MCF 10A (cell line): ENCODE measurements around the gene DGKI. TPM values are rescaled to one million over a fixed set of nuclear protein-coding genes. Genes with fewer than 3 reads are reported as not detected.
"Not testable (repeated sequence)": the region's sequence is repeated elsewhere in the genome, so short reads cannot be mapped to it uniquely, and the experiment has no call there.

Experiments
- BruUV-seq: library from RNA; stranded (reverse); fragments of 400-500 nt; replicated peaks from 2 replicates; lab custom pipeline; 2021; lab: Mats Ljungman, UMichigan
- CTCF ChIA-PET: fragments of 300-600 bp; sonication (Branson Sonifier 250); formaldehyde crosslinking; extraction: SDS; loops from one replicate; lab custom pipeline; 2021; ENCODE audit warnings: antibody characterized with exemption, inconsistent platforms; lab: Yijun Ruan, JAX
- POLR2A ChIA-PET: fragments of 300-600, 350-650 bp; sonication (Branson Sonifier 250); formaldehyde crosslinking; extraction: SDS; loops from one replicate; lab custom pipeline; 2020; ENCODE audit warnings: antibody characterized with exemption, inconsistent platforms; lab: Yijun Ruan, JAX
- DNase-seq: peaks from one replicate; pipeline ENCODE4 v3.0.0-alpha.2; 2018; ENCODE audit not compliant: unreplicated experiment
- H3K27ac Mint-ChIP-seq: one replicate; pipeline ENCODE4 v1.8.0; 2022; ENCODE audit warnings: mild to moderate bottlenecking, low read depth, mixed read lengths; ENCODE audit not compliant: unreplicated experiment
- H3K27me3 Mint-ChIP-seq: one replicate; pipeline ENCODE4 v1.8.0; 2022; ENCODE audit warnings: mixed read lengths; ENCODE audit not compliant: insufficient read depth, unreplicated experiment
- H3K36me3 Mint-ChIP-seq: one replicate; pipeline ENCODE4 v1.8.0; 2022; ENCODE audit warnings: mild to moderate bottlenecking, moderate library complexity, mixed read lengths; ENCODE audit not compliant: insufficient read depth, unreplicated experiment
- H3K4me1 Mint-ChIP-seq: one replicate; pipeline ENCODE4 v1.8.0; 2022; ENCODE audit warnings: mixed read lengths; ENCODE audit not compliant: insufficient read depth, unreplicated experiment
- H3K4me3 Mint-ChIP-seq: one replicate; pipeline ENCODE4 v1.8.0; 2022; ENCODE audit warnings: mild to moderate bottlenecking, moderate library complexity, mixed read lengths; ENCODE audit not compliant: unreplicated experiment
- H3K9me3 Mint-ChIP-seq: one replicate; pipeline ENCODE4 v1.8.0; 2022; ENCODE audit warnings: mixed read lengths; ENCODE audit not compliant: unreplicated experiment
- intact Hi-C: fragments of 100-400 bp; cut with micrococcal nuclease; formaldehyde crosslinking; loops from 2 replicates; pipeline ENCODE4 v1.14.1; 2022
- total RNA-seq: library from RNA; stranded (reverse); gene quantifications from 2 replicates; pipeline ENCODE4 v1.2.3, GENCODE V29; 2022
- TF ChIP-seq, protein P1 (sequence below): fragments of 200-600 bp; IDR thresholded peaks from one replicate; pipeline ENCODE4 v1.8.0; 2022; ENCODE audit warnings: antibody characterized with exemption, mild to moderate bottlenecking; ENCODE audit not compliant: unreplicated experiment

Gene DGKI
- total RNA-seq, 1 experiment from 2014 or later, result 1.4 TPM

DNA sequence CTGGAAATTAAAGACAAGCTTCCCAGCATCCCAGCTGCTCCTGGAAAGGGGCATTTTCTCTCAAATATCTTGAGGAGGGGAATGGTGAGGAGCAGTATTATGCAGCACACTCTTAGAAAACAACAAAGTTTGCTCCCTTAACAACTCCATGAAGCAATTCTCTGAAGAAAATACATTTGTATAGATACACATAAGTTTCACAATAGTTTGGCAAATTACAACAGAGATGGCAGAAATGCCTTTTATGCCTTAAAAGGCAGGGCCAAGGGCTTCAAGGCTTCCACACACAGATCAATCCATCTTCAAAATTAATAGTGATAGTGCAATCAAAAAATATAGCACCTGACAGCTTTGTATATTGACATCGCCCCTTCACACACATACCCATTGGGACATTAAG, 12.2 kb downstream of the DGKI start:
- Mint-ChIP-seq H3K9me3 (no peaks in the 10 kb centered on the region), H3K4me1 (no peaks in the 10 kb centered on the region), H3K27me3 (no peaks in the 10 kb centered on the region), H3K27ac (no peak overlapping the region), H3K36me3 (peaks cover 6% of the 10 kb centered on the region), H3K4me3 (no peak overlapping the region)
- ChIA-PET CTCF (interaction anchor here (2.8 kb wide), 1 partner anchor 178 kb away, joined by 16 read pairs; no protein-coding TSS in a partner anchor), POLR2A (no interaction called here)
- no TSS peak for BruUV-seq
- TF ChIP-seq, protein P1, sequence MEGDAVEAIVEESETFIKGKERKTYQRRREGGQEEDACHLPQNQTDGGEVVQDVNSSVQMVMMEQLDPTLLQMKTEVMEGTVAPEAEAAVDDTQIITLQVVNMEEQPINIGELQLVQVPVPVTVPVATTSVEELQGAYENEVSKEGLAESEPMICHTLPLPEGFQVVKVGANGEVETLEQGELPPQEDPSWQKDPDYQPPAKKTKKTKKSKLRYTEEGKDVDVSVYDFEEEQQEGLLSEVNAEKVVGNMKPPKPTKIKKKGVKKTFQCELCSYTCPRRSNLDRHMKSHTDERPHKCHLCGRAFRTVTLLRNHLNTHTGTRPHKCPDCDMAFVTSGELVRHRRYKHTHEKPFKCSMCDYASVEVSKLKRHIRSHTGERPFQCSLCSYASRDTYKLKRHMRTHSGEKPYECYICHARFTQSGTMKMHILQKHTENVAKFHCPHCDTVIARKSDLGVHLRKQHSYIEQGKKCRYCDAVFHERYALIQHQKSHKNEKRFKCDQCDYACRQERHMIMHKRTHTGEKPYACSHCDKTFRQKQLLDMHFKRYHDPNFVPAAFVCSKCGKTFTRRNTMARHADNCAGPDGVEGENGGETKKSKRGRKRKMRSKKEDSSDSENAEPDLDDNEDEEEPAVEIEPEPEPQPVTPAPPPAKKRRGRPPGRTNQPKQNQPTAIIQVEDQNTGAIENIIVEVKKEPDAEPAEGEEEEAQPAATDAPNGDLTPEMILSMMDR, result no peak
- intact Hi-C loops, result no loop called here
- no peak for DNase-seq

DNA sequence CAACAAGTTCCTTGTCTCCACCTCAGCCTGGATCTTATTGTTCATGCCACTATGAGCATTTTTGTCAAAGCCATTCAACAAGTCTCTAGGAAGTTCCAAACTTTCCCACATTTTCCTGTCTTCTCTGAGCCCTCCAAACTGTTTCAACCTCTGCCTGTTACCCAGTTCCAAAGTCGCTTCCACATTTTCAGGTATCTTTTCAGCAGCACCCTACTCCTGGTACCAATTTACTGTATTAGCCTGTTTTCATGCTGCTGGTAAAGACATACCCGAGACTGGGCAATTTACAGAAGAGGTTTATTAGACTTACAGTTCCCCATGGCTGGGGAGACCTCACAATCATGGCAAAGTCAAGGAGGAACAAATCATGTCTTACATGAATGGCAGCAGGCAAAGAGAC, 13.8 kb downstream of the DGKI start:
- H3K4me1 Mint-ChIP-seq, H3K4me3 Mint-ChIP-seq, H3K27me3 Mint-ChIP-seq, H3K9me3 Mint-ChIP-seq, intact Hi-C loops, H3K27ac Mint-ChIP-seq, POLR2A ChIA-PET, BruUV-seq, DNase-seq, H3K36me3 Mint-ChIP-seq: not testable (repeated sequence)
- CTCF ChIA-PET, result interaction anchor here (0.9 kb wide), 1 partner anchor 22 kb away, joined by 5 read pairs; no protein-coding TSS in a partner anchor

DNA sequence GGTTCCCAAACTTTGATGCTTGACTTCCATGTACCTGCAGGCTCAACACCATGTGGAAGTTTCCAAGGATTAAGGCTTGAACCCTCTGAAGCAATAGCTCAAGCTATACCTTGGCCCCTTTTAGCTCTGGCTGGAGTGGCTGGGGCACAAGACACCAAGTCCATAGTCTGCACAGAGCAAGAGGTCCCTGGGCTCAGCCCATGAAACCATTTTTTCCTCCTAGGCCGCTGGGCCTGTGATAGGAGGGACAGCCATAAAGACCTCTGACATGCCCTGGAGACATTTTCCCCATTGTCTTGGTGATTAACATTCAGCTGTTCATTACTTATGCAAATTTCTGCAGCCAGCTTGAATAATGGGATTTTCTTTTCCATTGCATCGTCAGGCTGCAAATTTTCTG, 14.4 kb downstream of the DGKI start:
- Mint-ChIP-seq H3K36me3 (peaks cover 6% of the 10 kb centered on the region), H3K27me3 (no peaks in the 10 kb centered on the region), H3K4me3 (no peak overlapping the region), H3K27ac (no peak overlapping the region), H3K4me1 (no peaks in the 10 kb centered on the region), H3K9me3 (no peaks in the 10 kb centered on the region)
- CTCF ChIA-PET, result no interaction called here
- DNase-seq, result no peak
- intact Hi-C loops, result no loop called here
- TF ChIP-seq, protein P1, result no peak
- no TSS peak for BruUV-seq
- POLR2A ChIA-PET, result no interaction called here

DNA sequence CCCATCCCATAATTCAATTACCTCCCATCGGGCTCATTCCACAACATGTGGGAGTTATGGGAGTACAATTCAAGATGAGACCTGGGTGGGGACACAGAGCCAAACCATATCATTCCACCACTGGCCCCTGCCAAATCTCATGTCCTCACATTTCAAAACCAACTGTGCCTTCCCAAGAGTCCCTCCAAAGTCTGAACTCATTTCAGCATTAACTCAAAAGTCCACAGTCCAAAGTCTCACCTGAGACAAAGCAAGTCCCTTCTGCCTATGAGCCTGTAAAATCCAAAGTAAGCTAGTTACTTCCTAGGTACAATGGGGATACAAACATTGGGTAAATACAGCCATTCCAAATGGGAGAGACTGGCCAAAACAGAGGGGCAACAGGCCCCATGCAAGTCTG, 15.2 kb downstream of the DGKI start:
- intact Hi-C loops, POLR2A ChIA-PET, DNase-seq, H3K27me3 Mint-ChIP-seq, H3K9me3 Mint-ChIP-seq, BruUV-seq, H3K4me3 Mint-ChIP-seq, H3K4me1 Mint-ChIP-seq, H3K36me3 Mint-ChIP-seq, CTCF ChIA-PET, H3K27ac Mint-ChIP-seq: not testable (repeated sequence)

DNA sequence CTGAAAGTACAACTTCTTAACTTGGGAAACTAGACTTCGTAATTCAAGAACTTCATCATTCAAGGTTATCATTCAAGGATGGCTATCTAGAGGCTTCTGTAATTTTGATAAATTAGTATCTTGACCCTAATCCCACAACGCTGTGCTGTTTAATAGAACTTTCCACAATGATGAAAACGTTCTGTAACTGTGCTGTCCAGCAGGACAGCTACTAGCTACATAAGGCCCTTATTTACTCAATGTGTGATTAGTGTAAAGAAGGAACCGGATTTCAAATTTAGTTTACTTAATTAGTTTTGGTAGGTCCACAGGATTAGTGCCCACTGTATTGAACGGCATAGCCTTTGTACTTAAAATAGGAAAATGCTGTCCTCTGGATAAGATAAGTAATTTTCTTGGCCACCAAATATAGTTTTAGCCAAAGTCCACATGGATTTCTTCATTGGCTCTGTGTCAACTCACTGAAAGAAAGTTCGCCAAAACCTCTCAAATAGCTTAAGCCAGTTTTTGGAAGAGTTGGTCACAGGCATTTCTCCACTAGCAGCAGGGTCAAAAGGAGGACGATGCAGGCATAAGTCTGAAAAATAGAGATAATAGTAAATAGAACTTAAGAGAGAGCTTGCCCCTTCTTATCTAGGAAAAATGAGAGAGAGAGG, 17.3 kb downstream of the DGKI start:
- ChIA-PET CTCF (interaction anchor here (0.5 to 1.1 kb wide), 3 partner anchors 12 to 189 kb away, joined by 3 to 4 read pairs (median 3); no protein-coding TSS in a partner anchor), POLR2A (interaction anchor here (0.8 kb wide), 1 partner anchor 317 kb away, joined by 3 read pairs; no protein-coding TSS in a partner anchor)
- H3K9me3 Mint-ChIP-seq, result no peaks in the 10 kb centered on the region
- TF ChIP-seq, protein P1, result no peak
- BruUV-seq, result no TSS peak
- no peaks in the 10 kb centered on the region for H3K36me3 Mint-ChIP-seq
- no peak overlapping the region for H3K27ac Mint-ChIP-seq
- no peaks in the 10 kb centered on the region for H3K4me1 Mint-ChIP-seq
- intact Hi-C loops, result no loop called here
- no peak for DNase-seq
- no peaks in the 10 kb centered on the region for H3K27me3 Mint-ChIP-seq
- no peak overlapping the region for H3K4me3 Mint-ChIP-seq
